Endothelial cell of umbilical vein (primary cell): ENCODE data around the gene LITAFD. TPM values are rescaled to one million over a fixed set of nuclear protein-coding genes. Genes with fewer than 3 reads are reported as not detected.

ENCODE experiments used
- BruUV-seq: library from RNA; stranded (reverse); fragments of 400-500 nt; replicated peaks from 2 replicates; lab custom pipeline; 2021; lab: Mats Ljungman, UMichigan
- CTCF ChIA-PET: fragments of 300-600, 350-600 bp; sonication (Branson Sonifier 250); formaldehyde crosslinking; loops from one replicate; lab custom pipeline; 2021; ENCODE audit warnings: antibody characterized with exemption, inconsistent platforms; lab: Charles Lee
- POLR2A ChIA-PET: fragments of 300-600, 350-600 bp; sonication (Branson Sonifier 250); formaldehyde crosslinking; loops from one replicate; lab custom pipeline; 2021; ENCODE audit warnings: antibody characterized with exemption, inconsistent platforms; lab: Charles Lee
- DNase-seq: peaks from one replicate; pipeline ENCODE4 v3.0.0-alpha.2; 2011; ENCODE audit warnings: low read depth, low spot score
- FAIRE-seq: peaks from 2 replicates; lab custom pipeline; 2011; peaks lifted over from hg19 to GRCh38; lab: Jason Lieb, UNC
- H2AFZ ChIP-seq: 2 replicates; pipeline ENCODE4 v1.6.0; 2012; ENCODE audit warnings: low read depth, low read length, control low read depth, inconsistent platforms
- H3K27ac ChIP-seq: 2 replicates; pipeline ENCODE4 v1.5.1; 2011; ENCODE audit warnings: low read depth, mild to moderate bottlenecking, control low read depth, low read length, moderate library complexity; ENCODE audit not compliant: insufficient read depth
- H3K27me3 ChIP-seq, 2 experiments: 2 replicates each; pipeline versions ENCODE4 v1.6.0 to v1.6.1; 2011; ENCODE audit warnings: low read length in 2 of 2, mixed read lengths in 1 of 2; ENCODE audit not compliant: control insufficient read depth in 2 of 2, insufficient read depth in 2 of 2
- H3K36me3 ChIP-seq, 2 experiments: 2 replicates in 1 of 2; 3 replicates in 1 of 2; pipeline ENCODE4 v1.5.1; 2011; ENCODE audit warnings: low read length in 2 of 2, mild to moderate bottlenecking in 1 of 2, moderate library complexity in 1 of 2; ENCODE audit not compliant: control insufficient read depth in 2 of 2, insufficient read depth in 2 of 2; ENCODE audit errors: extremely low read depth in 1 of 2
- H3K4me1 ChIP-seq: 3 replicates; pipeline ENCODE4 v1.5.1; 2011; ENCODE audit warnings: mild to moderate bottlenecking, low read length; ENCODE audit not compliant: control insufficient read depth, insufficient read depth; ENCODE audit errors: extremely low read depth
- H3K4me2 ChIP-seq: 2 replicates; pipeline ENCODE4 v1.6.1; 2011; ENCODE audit warnings: low read length, control low read depth, mixed read lengths; ENCODE audit not compliant: insufficient read depth
- H3K4me3 ChIP-seq, 3 experiments: fragments of 200-600 bp in 1 of 3; sonication (generic), shearing (Covaris generic) in 1 of 3; replicated peaks in 1 of 3; 2 replicates each; pipeline ENCODE4 v1.5.1; 2011 to 2016; ENCODE audit warnings: control low read depth in 3 of 3, low read length in 3 of 3, mild to moderate bottlenecking in 2 of 3, inconsistent platforms in 1 of 3, low read depth in 1 of 3, moderate library complexity in 1 of 3; ENCODE audit not compliant: insufficient read depth in 1 of 3
- H3K79me2 ChIP-seq: 2 replicates; pipeline ENCODE4 v1.6.0; 2012; ENCODE audit warnings: low read length, inconsistent platforms; ENCODE audit not compliant: control insufficient read depth, insufficient read depth
- H3K9ac ChIP-seq: replicated peaks from 2 replicates; pipeline ENCODE3; 2011; ENCODE audit warnings: low read length, control low read depth; ENCODE audit not compliant: insufficient read depth; ENCODE audit errors: extremely low read depth
- H3K9me1 ChIP-seq: replicated peaks from 3 replicates; pipeline ENCODE4 v1.6.0; 2011; ENCODE audit warnings: mild to moderate bottlenecking, low read length; ENCODE audit not compliant: control insufficient read depth, insufficient read depth; ENCODE audit errors: extremely low read depth
- H3K9me3 ChIP-seq: replicated peaks from 2 replicates; pipeline ENCODE4 v1.5.1; 2012; ENCODE audit warnings: low read length, inconsistent platforms; ENCODE audit not compliant: control insufficient read depth, insufficient read depth
- H4K20me1 ChIP-seq: replicated peaks from 2 replicates; pipeline ENCODE3; 2011; ENCODE audit warnings: mild to moderate bottlenecking, low read length; ENCODE audit not compliant: control insufficient read depth, insufficient read depth; ENCODE audit errors: extremely low read depth
- CTCF ChIP-seq, 2 donors: IDR thresholded peaks; 1 replicate in 1 of 2; 2 replicates in 1 of 2; pipeline ENCODE4 v1.5.1; 2011; ENCODE audit warnings: low read length in 2 of 2, mild to moderate bottlenecking in 2 of 2, moderate library complexity in 2 of 2, control low read depth in 1 of 2, inconsistent platforms in 1 of 2, low read depth in 1 of 2; ENCODE audit not compliant: insufficient read depth in 1 of 2; ENCODE audit errors: extremely low read depth in 1 of 2
- EZH2 ChIP-seq: IDR thresholded peaks from 2 replicates; pipeline ENCODE4 v1.6.1; 2012; ENCODE audit warnings: borderline replicate concordance, low read depth, mild to moderate bottlenecking, moderate library complexity, low read length, inconsistent platforms; ENCODE audit not compliant: severe bottlenecking
- FOS ChIP-seq: IDR thresholded peaks from 2 replicates; pipeline ENCODE4 v1.6.1; 2011; ENCODE audit warnings: mild to moderate bottlenecking, low read length, moderate library complexity, borderline replicate concordance; ENCODE audit not compliant: insufficient read depth
- GATA2 ChIP-seq: IDR thresholded peaks from 2 replicates; pipeline ENCODE4 v1.7.0; 2011; ENCODE audit warnings: low read depth, mild to moderate bottlenecking, moderate library complexity, mixed read lengths, low read length; ENCODE audit not compliant: insufficient read length, insufficient read depth
- JUN ChIP-seq: IDR thresholded peaks from 2 replicates; pipeline ENCODE4 v1.6.1; 2011; ENCODE audit warnings: borderline replicate concordance, low read depth; ENCODE audit not compliant: insufficient read length, insufficient read depth
- POLR2A ChIP-seq: IDR thresholded peaks from 2 replicates; pipeline ENCODE4 v1.6.1; 2012; ENCODE audit warnings: low read depth, mild to moderate bottlenecking, control low read depth, low read length
- POLR2AphosphoS5 ChIP-seq: IDR thresholded peaks from 2 replicates; pipeline ENCODE4 v1.6.1; 2012; ENCODE audit warnings: low read depth, mild to moderate bottlenecking, control low read depth, low read length, moderate library complexity; ENCODE audit not compliant: insufficient read depth
- dilution Hi-C: fragments of 300-500 bp; cut with MboI; formaldehyde crosslinking; loops from one replicate; pipeline ENCODE4 v1.15.0; 2019; ENCODE audit warnings: low sequenced_read_pairs; ENCODE audit not compliant: extremely low pct_ligation_motif_present
- intact Hi-C: fragments of 100-400 bp; cut with micrococcal nuclease; formaldehyde crosslinking; loops from one replicate; pipeline ENCODE4 v1.10.0; 2022
- polyA plus RNA-seq, 4 experiments: library from polyadenylated mRNA; depleted of rRNA in 3 of 4; stranded (reverse) in 3 of 4; unstranded in 1 of 4; fragments of >200 nt; gene quantifications; 2 replicates each; pipeline versions ENCODE4 v1.2.1 to v1.2.3, GENCODE V29; 2011 to 2012; ENCODE audit warnings: missing spikeins in 1 of 4
- total RNA-seq: library from RNA; stranded (reverse); gene quantifications from 2 replicates; pipeline ENCODE4 v1.2.3, GENCODE V29; 2021

Gene LITAFD
- total and polyA plus RNA-seq, 2 donors (not counting 3 experiments of a cell fraction or from before 2014, with no cell fraction given), result not detected

DNA sequence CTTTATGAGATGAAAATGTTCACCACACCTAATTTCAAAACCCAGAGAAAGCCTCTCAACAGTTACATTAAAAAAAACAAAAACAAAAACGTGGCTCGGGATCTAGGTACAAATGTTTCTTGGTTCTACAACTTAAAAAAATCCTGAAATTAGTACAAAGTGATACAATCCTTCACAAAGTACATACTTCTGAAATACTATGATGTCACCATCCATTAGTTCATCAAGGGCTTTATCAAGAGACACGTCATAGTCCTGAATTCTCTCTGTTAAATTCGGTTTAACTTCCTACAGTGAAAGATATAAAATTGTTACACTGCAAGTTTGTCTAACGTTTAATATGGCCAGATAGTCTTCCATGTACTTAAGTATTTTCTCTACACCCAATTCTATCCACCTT, 18.2 kb downstream of the LITAFD start:
- FAIRE-seq, result no peak
- Histone ChIP-seq H4K20me1 (no peaks in the 10 kb centered on the region), H3K27me3 (no peaks in the 10 kb centered on the region), H3K27ac (no peak overlapping the region), H3K9me3 (no peaks in the 10 kb centered on the region), H3K36me3 (peaks cover 51 to 60% of the 10 kb centered on the region in 2 experiments), H3K9ac (no peak overlapping the region), H3K79me2 (peaks cover 3% of the 10 kb centered on the region), H3K4me2 (no peak overlapping the region), H3K4me1 (no peaks in the 10 kb centered on the region), H2AFZ (no peak overlapping the region), H3K9me1 (no peaks in the 10 kb centered on the region), H3K4me3 (no peak overlapping the region)
- no peak for DNase-seq
- CTCF ChIA-PET, result interaction anchor here (1.1 to 7.3 kb wide), 4 partner anchors 13 to 234 kb away, joined by 3 to 32 read pairs (median 5); no protein-coding TSS in a partner anchor
- dilution Hi-C loops (no loop called here), intact Hi-C loops (no loop called here)
- TF ChIP-seq POLR2AphosphoS5 (no peak), GATA2 (no peak), POLR2A (no peak), EZH2 (no peak), JUN (no peak), FOS (no peak), CTCF (IDR thresholded peaks at IDR 0.05; ENCODE audit: extremely low read depth in 1 of 2, insufficient read depth in 1 of 2, low read depth in 1 of 2, low read length in 2 of 2) (no peak)
- BruUV-seq, result no TSS peak
- POLR2A ChIA-PET, result no interaction called here
